ENCODE data around the gene CPEB3.

CPEB3 gene

DNA sequence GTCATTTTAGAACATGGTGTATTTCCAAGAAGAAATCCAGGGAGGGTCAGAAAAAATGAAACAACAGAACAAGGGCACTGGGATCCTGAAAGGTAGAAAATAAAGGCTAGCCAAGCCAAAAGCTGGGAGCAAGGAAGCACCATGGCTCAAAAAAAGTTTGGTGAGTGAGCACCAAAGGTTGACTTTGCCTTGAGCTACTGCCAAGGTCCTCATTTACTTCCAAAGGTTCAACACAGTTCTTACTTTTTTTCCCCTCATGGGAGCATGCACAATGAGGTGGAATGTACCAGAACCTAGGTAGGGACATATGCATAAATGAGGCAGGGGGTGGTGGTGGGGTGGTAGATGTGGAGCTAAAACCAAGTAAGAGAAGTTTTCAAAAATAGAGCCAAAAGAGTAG is 182.8 kb downstream of the CPEB3 start:
- no peak for DNase-seq (ENCODE audit: low read depth in 1 of 2, low spot score in 1 of 2)
- Histone ChIP-seq H3K27ac (replicated peaks) (no peak overlapping the region), H3K4me3 (replicated peaks; ENCODE audit: insufficient read depth, low read length) (no peak overlapping the region), H3K27me3 (ENCODE audit: insufficient read depth, poor library complexity, severe bottlenecking) (no peaks in the 10 kb centered on the region)
- TF ChIP-seq POLR2AphosphoS5 (IDR thresholded peaks at IDR 0.05; ENCODE audit: low read depth) (no peak), GABPA (IDR thresholded peaks at IDR 0.05; ENCODE audit: low read depth) (no peak), SPI1 (IDR thresholded peaks at IDR 0.05; ENCODE audit: borderline replicate concordance, low read depth) (no peak)
- TF ChIP-seq, protein P1, sequence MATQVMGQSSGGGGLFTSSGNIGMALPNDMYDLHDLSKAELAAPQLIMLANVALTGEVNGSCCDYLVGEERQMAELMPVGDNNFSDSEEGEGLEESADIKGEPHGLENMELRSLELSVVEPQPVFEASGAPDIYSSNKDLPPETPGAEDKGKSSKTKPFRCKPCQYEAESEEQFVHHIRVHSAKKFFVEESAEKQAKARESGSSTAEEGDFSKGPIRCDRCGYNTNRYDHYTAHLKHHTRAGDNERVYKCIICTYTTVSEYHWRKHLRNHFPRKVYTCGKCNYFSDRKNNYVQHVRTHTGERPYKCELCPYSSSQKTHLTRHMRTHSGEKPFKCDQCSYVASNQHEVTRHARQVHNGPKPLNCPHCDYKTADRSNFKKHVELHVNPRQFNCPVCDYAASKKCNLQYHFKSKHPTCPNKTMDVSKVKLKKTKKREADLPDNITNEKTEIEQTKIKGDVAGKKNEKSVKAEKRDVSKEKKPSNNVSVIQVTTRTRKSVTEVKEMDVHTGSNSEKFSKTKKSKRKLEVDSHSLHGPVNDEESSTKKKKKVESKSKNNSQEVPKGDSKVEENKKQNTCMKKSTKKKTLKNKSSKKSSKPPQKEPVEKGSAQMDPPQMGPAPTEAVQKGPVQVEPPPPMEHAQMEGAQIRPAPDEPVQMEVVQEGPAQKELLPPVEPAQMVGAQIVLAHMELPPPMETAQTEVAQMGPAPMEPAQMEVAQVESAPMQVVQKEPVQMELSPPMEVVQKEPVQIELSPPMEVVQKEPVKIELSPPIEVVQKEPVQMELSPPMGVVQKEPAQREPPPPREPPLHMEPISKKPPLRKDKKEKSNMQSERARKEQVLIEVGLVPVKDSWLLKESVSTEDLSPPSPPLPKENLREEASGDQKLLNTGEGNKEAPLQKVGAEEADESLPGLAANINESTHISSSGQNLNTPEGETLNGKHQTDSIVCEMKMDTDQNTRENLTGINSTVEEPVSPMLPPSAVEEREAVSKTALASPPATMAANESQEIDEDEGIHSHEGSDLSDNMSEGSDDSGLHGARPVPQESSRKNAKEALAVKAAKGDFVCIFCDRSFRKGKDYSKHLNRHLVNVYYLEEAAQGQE (IDR thresholded peaks at IDR 0.05; ENCODE audit: insufficient replicate concordance, low read depth): no peak
- TF ChIP-seq, protein P2, sequence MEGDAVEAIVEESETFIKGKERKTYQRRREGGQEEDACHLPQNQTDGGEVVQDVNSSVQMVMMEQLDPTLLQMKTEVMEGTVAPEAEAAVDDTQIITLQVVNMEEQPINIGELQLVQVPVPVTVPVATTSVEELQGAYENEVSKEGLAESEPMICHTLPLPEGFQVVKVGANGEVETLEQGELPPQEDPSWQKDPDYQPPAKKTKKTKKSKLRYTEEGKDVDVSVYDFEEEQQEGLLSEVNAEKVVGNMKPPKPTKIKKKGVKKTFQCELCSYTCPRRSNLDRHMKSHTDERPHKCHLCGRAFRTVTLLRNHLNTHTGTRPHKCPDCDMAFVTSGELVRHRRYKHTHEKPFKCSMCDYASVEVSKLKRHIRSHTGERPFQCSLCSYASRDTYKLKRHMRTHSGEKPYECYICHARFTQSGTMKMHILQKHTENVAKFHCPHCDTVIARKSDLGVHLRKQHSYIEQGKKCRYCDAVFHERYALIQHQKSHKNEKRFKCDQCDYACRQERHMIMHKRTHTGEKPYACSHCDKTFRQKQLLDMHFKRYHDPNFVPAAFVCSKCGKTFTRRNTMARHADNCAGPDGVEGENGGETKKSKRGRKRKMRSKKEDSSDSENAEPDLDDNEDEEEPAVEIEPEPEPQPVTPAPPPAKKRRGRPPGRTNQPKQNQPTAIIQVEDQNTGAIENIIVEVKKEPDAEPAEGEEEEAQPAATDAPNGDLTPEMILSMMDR (IDR thresholded peaks at IDR 0.05; ENCODE audit: insufficient read depth, low read length): no peak

DNA sequence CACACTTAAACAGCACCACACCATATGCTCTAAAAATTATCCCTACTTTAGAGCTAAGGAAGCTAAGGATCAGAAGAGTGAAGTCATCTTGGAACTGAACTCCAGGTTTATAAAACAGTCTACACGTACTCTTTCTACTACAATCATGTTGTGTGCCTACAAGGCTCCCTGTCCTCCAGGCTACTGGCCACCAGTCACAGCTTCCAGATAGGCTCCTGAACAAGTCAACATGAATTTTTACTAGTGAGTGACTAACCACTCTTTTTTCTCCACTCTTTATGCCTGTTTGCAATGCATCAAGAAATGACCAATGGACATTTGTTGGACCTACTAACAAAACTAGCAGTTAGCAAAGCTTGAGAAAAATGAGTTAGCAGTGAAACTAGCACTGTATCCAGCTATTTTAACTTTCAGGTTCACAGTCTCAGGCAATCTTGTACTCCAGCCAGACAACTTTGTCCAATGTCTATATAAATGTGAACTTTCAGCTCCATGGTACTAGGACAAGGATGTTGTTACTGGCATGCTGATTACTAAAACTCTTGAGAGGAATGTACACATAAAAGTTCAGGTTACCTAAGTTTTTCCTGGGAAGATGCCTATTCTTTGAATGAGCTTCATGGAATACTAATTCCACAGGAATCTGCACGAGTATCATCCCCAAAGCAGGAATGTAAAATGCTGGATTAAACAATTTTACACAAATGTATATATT is 187.3 kb downstream of the CPEB3 start:
- H3K4me3 ChIP-seq (replicated peaks; ENCODE audit: insufficient read depth, low read length): no peak overlapping the region
- H3K27me3 ChIP-seq (ENCODE audit: insufficient read depth, poor library complexity, severe bottlenecking): no peaks in the 10 kb centered on the region
- no peak for TF ChIP-seq SPI1 (IDR thresholded peaks at IDR 0.05; ENCODE audit: borderline replicate concordance, low read depth)
- TF ChIP-seq GABPA (IDR thresholded peaks at IDR 0.05; ENCODE audit: low read depth): no peak
- TF ChIP-seq, protein P2 (IDR thresholded peaks at IDR 0.05; ENCODE audit: insufficient read depth, low read length): no peak
- TF ChIP-seq POLR2AphosphoS5 (IDR thresholded peaks at IDR 0.05; ENCODE audit: low read depth): no peak
- TF ChIP-seq, protein P1 (IDR thresholded peaks at IDR 0.05; ENCODE audit: insufficient replicate concordance, low read depth): no peak
- DNase-seq (ENCODE audit: low read depth in 1 of 2, low spot score in 1 of 2): no peak
- no peak overlapping the region for H3K27ac ChIP-seq (replicated peaks)

DNA sequence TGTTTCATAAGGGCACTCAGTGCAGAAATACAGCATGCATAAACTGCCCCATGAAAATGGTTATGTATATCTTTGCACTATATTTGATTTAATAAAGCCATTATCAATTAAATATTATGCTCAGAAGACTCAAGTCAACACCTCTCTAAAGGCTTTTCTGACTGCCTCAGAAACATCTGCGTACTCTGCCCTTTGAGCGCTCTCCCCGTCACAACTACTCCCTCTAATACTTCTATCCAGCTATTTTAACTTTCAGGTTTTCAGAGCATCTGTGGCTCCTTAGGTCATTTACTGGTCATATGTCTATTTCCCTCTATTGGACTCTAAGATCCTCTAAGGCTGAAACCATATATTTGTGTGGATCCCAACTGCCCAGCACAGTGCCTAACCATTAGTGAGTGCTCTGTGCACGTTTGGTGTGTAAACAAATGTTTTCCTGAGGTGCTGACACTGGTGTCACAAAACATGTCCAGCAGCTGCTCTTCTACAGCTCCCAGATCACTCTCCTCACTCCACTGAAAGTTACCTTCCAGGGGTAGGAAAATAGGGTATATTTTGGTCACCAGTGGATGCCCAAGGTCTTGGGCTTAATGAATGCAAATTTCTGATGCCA is 188.2 kb downstream of the CPEB3 start:
- Histone ChIP-seq H3K27me3 (ENCODE audit: insufficient read depth, poor library complexity, severe bottlenecking) (no peaks in the 10 kb centered on the region), H3K4me3 (replicated peaks; ENCODE audit: insufficient read depth, low read length) (no peak overlapping the region), H3K27ac (replicated peaks) (no peak overlapping the region)
- TF ChIP-seq, protein P2 (IDR thresholded peaks at IDR 0.05; ENCODE audit: insufficient read depth, low read length): no peak
- TF ChIP-seq, protein P1 (IDR thresholded peaks at IDR 0.05; ENCODE audit: insufficient replicate concordance, low read depth): no peak
- TF ChIP-seq GABPA (IDR thresholded peaks at IDR 0.05; ENCODE audit: low read depth) (no peak), SPI1 (IDR thresholded peaks at IDR 0.05; ENCODE audit: borderline replicate concordance, low read depth) (no peak), POLR2AphosphoS5 (IDR thresholded peaks at IDR 0.05; ENCODE audit: low read depth) (no peak)
- DNase-seq (ENCODE audit: low read depth in 1 of 2, low spot score in 1 of 2): no peak
